Nephron progenitor cell (in vitro differentiated cells): ENCODE data around the gene CNGA1.

Experiments used
- DNase-seq: peaks from one replicate; pipeline ENCODE4 v3.0.0; 2021
- H3K27ac Mint-ChIP-seq: 2 replicates; pipeline ENCODE4 v1.8.0; 2021; ENCODE audit warnings: mild to moderate bottlenecking, moderate library complexity, mixed read lengths
- H3K27me3 Mint-ChIP-seq: 2 replicates; pipeline ENCODE4 v1.8.0; 2021; ENCODE audit warnings: mild to moderate bottlenecking, low read depth, mixed read lengths; ENCODE audit not compliant: poor library complexity
- H3K36me3 Mint-ChIP-seq: 2 replicates; pipeline ENCODE4 v1.8.0; 2021; ENCODE audit warnings: low read depth, mixed read lengths
- H3K4me1 Mint-ChIP-seq: 2 replicates; pipeline ENCODE4 v1.8.0; 2021; ENCODE audit warnings: mixed read lengths
- H3K4me3 Mint-ChIP-seq: 2 replicates; pipeline ENCODE4 v1.8.0; 2021; ENCODE audit warnings: mild to moderate bottlenecking, moderate library complexity, mixed read lengths
- H3K9me3 Mint-ChIP-seq: 2 replicates; pipeline ENCODE4 v1.8.0; 2021; ENCODE audit warnings: mild to moderate bottlenecking, moderate library complexity, mixed read lengths
- CTCF ChIP-seq: fragments of 200-600 bp; sonication (generic); IDR thresholded peaks from 2 replicates; pipeline ENCODE4 v1.5.0; 2021; ENCODE audit warnings: antibody characterized with exemption

The CNGA1 gene

GRCh38 chr4:47954245-47954644, 62.2 kb downstream of the CNGA1 start:
- H3K4me1 Mint-ChIP-seq = no peaks in the 10 kb centered on the region
- DNase-seq = no peak
- no peaks in the 10 kb centered on the region for H3K36me3 Mint-ChIP-seq
- peaks cover 4% of the 10 kb centered on the region for H3K9me3 Mint-ChIP-seq
- H3K27me3 Mint-ChIP-seq = no peaks in the 10 kb centered on the region
- TF ChIP-seq CTCF = no peak
- no peak overlapping the region for H3K4me3 Mint-ChIP-seq
- H3K27ac Mint-ChIP-seq = no peak overlapping the region

DNA sequence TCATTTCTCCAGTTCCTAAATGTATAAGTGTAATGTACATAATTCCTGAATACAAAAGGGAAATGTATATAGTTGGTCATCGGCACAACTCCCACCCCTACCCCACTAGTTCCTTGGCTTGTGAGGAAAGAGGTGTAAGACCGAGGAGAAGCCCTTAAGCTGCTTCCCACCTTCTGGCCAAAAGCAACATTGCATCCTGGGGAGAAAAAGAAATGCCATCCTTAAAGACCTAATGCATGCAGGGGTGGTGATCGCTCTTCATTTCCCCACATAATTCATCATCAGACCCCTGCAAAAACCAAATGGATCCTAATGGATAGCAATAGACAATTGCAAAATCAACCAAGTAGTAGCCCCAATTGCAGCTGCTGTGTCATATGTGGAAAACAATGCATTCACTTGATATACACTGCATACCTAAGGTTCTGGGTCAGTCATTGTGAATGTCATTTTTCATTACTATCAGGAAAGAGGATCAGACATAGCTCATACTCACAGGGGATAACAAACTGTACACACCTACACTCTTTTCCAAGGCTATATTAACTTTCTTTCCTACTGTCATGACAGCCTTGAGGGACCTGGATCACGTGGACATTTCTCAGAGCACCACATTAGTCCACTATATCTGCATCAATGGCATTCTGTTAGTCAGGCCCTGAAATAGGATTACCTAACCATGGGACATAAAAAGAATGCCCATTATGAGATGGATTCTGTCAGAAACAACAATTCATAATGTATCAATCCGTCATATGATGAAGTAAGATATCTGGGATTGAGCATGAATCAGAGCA, 70.4 kb downstream of the CNGA1 start:
- Mint-ChIP-seq H3K4me1 (no peaks in the 10 kb centered on the region), H3K36me3 (no peaks in the 10 kb centered on the region), H3K27ac (no peak overlapping the region), H3K27me3 (no peaks in the 10 kb centered on the region), H3K4me3 (no peak overlapping the region), H3K9me3 (peaks cover 4% of the 10 kb centered on the region)
- no peak for TF ChIP-seq CTCF
- DNase-seq = no peak

DNA sequence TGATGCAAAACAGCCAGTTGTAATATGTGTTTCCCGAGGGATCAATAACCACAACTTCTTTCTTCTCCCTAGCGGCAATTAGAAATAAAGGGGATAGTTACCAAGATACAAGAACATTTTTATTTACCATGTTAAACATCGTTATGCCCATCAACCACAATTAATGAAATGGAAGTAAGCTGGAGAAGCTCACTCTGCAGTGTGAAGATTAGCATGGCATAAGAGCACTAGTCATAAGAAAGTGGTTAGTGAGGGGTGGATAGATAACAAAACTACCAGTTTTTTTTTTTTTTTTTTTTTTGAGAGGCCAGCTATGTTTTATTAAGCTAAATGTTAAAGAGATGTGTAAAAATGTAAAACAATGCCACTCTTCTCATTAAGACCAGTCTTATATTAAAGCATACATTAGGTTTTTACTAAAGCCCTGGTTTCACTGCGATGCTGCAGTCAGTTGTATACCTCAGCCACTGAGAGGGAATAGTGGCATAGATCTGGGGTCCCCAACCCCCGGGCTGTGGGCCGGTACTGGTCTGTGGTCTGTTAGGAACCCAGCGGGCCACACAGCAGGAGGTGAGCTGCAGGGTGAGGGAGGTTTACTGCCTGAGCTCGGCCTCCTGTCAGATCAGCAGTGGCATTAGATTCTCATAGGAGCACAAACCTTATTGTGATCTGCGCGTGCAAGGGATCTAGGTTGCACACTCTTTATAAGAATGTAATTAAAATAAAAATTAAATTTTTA, 74.2 kb downstream of the CNGA1 start:
- TF ChIP-seq CTCF = no peak
- Mint-ChIP-seq H3K36me3 (no peaks in the 10 kb centered on the region), H3K4me1 (no peaks in the 10 kb centered on the region), H3K9me3 (no peaks in the 10 kb centered on the region), H3K27ac (no peak overlapping the region), H3K4me3 (no peak overlapping the region), H3K27me3 (peaks cover 3% of the 10 kb centered on the region)
- DNase-seq = no peak

GRCh38 chr4:47939456-47939855, 77.0 kb downstream of the CNGA1 start:
- no peaks in the 10 kb centered on the region for H3K36me3 Mint-ChIP-seq

DNA sequence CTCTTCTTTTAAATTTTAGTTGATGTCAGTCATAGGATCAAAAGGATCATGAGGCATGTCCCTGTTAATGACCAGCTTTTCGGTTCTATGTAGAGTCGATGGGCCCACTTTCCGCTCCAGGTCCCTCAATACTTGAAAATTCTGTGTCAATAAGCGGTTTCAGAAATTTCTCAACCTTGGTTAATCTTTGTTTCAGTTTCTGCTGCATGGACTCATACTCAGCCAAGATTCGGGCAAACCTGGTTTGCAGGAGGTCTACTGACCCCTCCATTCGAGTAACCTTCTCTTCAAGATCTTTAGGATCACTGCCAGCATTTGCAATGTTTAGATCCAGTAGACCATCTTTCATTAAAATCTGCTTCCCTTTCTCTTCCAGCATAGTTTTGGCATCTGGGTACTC, 80.1 kb downstream of the CNGA1 start:
- Mint-ChIP-seq H3K27ac (no peak overlapping the region), H3K36me3 (no peaks in the 10 kb centered on the region), H3K4me3 (no peak overlapping the region), H3K9me3 (no peaks in the 10 kb centered on the region), H3K27me3 (peaks cover 7% of the 10 kb centered on the region), H3K4me1 (no peaks in the 10 kb centered on the region)
- no peak for DNase-seq
- no peak for TF ChIP-seq CTCF

More at GRCh38 chr4:47939456-47939855, 77.0 kb downstream of the CNGA1 start:
- Mint-ChIP-seq H3K4me3 (no peak overlapping the region), H3K9me3 (no peaks in the 10 kb centered on the region), H3K27me3 (peaks cover 7% of the 10 kb centered on the region), H3K4me1 (no peaks in the 10 kb centered on the region), H3K27ac (no peak overlapping the region)
- DNase-seq = no peak
- TF ChIP-seq CTCF = no peak
